Stimulated activated naive B cell treated with anti-CD40 and anti-IgM and Interleukin-4, amounts not matched to agents 10 μg/mL and 1 μg/mL and 100 μg/mL, for 72 hours (primary cell): Measurements from ENCODE around the gene GPR4.
"Not testable (repeated sequence)": the region's sequence is repeated elsewhere in the genome, so short reads cannot be mapped to it uniquely, and the experiment has no call there.

Experiments used
- ATAC-seq, 2 donors: fragments of 150-1000 bp; cut with Tn5 transposase; replicated peaks; 2 replicates each; pipeline ENCODE4 v1.10.0; 2021; ENCODE audit warnings: moderate library complexity in 1 of 2
- DNase-seq: peaks from one replicate; pipeline ENCODE4 v3.0.0; 2021
- H3K27ac Mint-ChIP-seq: one replicate; pipeline ENCODE4 v1.8.0; 2022; ENCODE audit warnings: mild to moderate bottlenecking, mixed read lengths
- H3K27me3 Mint-ChIP-seq, 2 donors: one replicate each; pipeline ENCODE4 v1.8.0; 2022; ENCODE audit warnings: mixed read lengths in 2 of 2
- H3K36me3 Mint-ChIP-seq, 2 donors: one replicate each; pipeline ENCODE4 v1.8.0; 2022; ENCODE audit warnings: mixed read lengths in 2 of 2, mild to moderate bottlenecking in 1 of 2
- H3K4me1 Mint-ChIP-seq, 2 donors: one replicate each; pipeline ENCODE4 v1.8.0; 2022; ENCODE audit warnings: mixed read lengths in 2 of 2, mild to moderate bottlenecking in 1 of 2
- H3K4me3 Mint-ChIP-seq, 2 donors: one replicate each; pipeline ENCODE4 v1.8.0; 2022; ENCODE audit warnings: mild to moderate bottlenecking in 2 of 2, mixed read lengths in 2 of 2, moderate library complexity in 1 of 2
- H3K9me3 Mint-ChIP-seq, 2 donors: one replicate each; pipeline ENCODE4 v1.8.0; 2022; ENCODE audit warnings: mixed read lengths in 2 of 2, mild to moderate bottlenecking in 1 of 2

Gene GPR4

DNA sequence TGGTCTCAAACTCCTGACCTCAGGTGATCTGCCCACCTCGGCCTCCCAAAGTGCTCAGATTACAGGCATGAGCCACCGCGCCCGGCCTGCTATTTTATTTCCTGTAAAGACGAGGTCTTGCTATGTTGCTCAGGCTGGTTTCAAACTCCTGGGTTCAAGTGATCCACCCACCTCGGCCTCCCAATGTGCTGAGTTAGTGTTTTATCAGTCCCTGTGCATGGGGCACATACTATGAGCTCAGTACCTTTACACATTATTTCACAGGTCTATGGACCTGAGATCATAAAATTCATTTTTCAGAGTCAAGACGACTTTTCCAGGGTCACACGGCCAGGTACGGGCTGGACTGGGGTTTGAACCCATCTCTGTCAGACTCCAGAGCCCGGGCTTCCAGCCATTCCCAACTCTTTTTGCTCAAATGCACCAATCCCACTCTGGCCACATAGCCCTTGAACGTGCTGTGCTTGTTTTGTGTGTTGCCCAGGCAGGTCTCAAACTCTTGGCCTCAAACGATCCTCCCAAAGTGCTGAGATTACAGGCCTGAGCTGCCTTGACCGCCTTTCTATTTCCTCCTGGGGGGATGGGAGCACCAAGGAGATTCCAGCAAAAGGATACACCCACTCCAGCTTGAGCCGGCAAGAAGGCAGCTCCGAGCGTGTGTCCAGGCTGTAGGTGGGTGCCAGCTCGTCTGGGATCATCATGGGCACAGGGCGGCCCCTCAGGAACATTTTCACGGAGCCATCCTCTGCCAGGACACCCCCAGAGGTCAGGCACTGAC, 36.1 kb upstream of the GPR4 start:
- Mint-ChIP-seq H3K27ac (no peak overlapping the region), H3K9me3 (peaks cover 5 to 8% of the 10 kb centered on the region in 2 donors), H3K36me3 (peaks cover 9 to 24% of the 10 kb centered on the region in 2 donors), H3K4me1 (peaks cover 18 to 36% of the 10 kb centered on the region in 2 donors), H3K4me3 (peak overlapping the region; percentile 93 to 94), H3K27me3 (no peaks in the 10 kb centered on the region)
- DNase-seq (no peak), ATAC-seq (no peak)

- ATAC-seq, result no peak
- Mint-ChIP-seq H3K27me3 (no peaks in the 10 kb centered on the region), H3K4me1 (peaks cover 15 to 26% of the 10 kb centered on the region in 2 donors), H3K36me3 (peaks cover 12 to 32% of the 10 kb centered on the region in 2 donors), H3K9me3 (peaks cover 5 to 8% of the 10 kb centered on the region in 2 donors), H3K4me3 (no peak overlapping the region), H3K27ac (no peak overlapping the region)
- DNase-seq, result no peak
These were observed 34.9 kb upstream of the GPR4 start for GRCh38 chr19:45636902-45637301.

DNA sequence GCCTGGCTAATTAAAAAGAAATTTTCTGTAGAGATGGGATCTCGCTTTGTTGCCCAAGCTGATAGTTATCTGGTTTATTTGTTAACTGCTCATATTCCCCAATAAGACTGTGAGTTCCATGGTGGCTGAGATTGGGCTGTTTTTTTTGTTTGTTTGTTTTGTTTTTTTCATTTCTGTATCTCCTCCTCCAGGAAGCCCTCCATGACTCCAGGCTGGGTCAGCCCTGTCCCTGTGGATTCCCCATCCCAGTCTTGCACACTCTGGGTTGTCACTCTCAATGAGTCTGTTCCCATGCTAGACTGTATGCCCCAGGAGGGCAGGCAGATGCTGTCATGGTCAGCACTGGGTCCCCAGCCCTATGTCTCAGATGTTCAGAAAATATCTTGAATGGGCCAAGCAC, 34.3 kb upstream of the GPR4 start:
- H3K27me3 Mint-ChIP-seq, result no peaks in the 10 kb centered on the region
- peaks cover 12 to 20% of the 10 kb centered on the region in 2 donors for H3K4me1 Mint-ChIP-seq
- ATAC-seq (no peak), DNase-seq (no peak)
- H3K36me3 Mint-ChIP-seq, result peaks cover 12 to 31% of the 10 kb centered on the region in 2 donors
- no peak overlapping the region for H3K4me3 Mint-ChIP-seq
- H3K27ac Mint-ChIP-seq, result no peak overlapping the region
- H3K9me3 Mint-ChIP-seq, result peaks cover 5 to 6% of the 10 kb centered on the region in 2 donors

- Mint-ChIP-seq H3K4me3 (no peak overlapping the region), H3K4me1 (no peaks in the 10 kb centered on the region), H3K9me3 (no peaks in the 10 kb centered on the region), H3K27ac (no peak overlapping the region), H3K27me3 (no peaks in the 10 kb centered on the region), H3K36me3 (peaks cover 18 to 35% of the 10 kb centered on the region in 2 donors)
- no peak for DNase-seq
- ATAC-seq, result peak in 1 of 2 donors; percentile 63
These were observed 30.6 kb upstream of the GPR4 start for GRCh38 chr19:45632468-45633196.

DNA sequence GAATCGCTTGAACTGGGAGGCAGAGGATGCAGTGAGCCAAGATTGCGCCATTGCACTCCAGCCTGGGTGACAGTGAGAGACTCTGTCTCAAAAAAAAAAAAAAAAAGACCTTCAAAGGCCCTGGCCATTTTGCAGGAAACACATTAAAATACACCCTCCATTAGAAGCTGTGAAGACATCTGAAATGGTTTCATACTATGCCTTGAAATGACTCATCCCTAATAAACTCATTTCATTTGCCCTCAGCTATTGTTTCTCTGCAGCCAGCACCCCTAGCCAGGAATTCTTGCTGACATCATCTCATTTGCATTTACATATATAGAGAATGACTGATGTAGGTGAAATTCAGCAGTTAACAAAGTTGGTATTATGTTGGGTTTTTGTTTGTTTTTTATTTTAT, 28.5 kb upstream of the GPR4 start:
- no peak overlapping the region for H3K27ac Mint-ChIP-seq
- H3K9me3 Mint-ChIP-seq, result no peaks in the 10 kb centered on the region
- no peaks in the 10 kb centered on the region for H3K4me1 Mint-ChIP-seq
- ATAC-seq (peak; percentile 41 to 72), DNase-seq (no peak)
- no peaks in the 10 kb centered on the region for H3K27me3 Mint-ChIP-seq
- no peak overlapping the region for H3K4me3 Mint-ChIP-seq
- peaks cover 29 to 44% of the 10 kb centered on the region in 2 donors for H3K36me3 Mint-ChIP-seq

DNA sequence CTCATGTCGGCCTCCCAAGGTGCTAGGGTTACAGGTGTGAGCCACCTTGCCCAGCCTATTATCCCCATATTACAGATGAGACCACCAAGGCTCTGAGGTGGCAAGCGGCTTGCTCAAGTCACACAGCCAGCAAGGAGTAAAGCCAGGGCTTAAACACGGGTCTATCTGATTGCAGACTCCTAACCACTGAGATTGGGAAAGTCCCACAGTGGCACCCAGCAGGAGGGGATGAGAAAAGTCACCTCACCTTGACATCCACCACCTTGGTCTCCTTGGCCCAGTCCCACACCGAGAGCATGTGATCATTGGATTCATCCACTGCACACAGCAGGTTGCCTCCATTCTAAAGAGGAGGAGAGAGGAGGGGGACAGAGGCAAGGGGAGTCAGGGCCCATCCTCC, 27.7 kb upstream of the GPR4 start:
- Mint-ChIP-seq H3K36me3 (peaks cover 32 to 50% of the 10 kb centered on the region in 2 donors), H3K9me3 (no peaks in the 10 kb centered on the region), H3K4me1 (no peaks in the 10 kb centered on the region), H3K27ac (no peak overlapping the region), H3K27me3 (no peaks in the 10 kb centered on the region), H3K4me3 (no peak overlapping the region)
- ATAC-seq (no peak), DNase-seq (no peak)

DNA sequence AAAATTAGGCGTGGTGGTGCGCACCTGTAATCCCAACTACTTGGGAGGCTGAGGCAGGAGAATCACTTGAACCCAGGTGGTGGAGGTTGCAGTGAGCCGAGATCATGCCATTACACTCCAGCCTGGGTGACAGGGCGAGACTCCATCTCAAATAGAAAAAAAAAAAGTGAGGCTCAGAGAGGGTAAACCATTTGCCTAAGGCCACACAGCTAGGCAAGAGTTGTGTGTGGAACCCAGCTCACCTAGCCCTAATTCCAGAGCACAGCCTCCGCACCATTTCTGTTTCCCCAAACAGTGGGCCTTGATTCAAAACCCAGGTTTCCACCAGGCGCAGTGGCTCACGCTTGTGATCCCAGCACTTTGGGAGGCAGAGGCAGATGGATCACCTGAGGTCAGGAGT, 26.2 kb upstream of the GPR4 start:
- not testable (repeated sequence) for H3K27me3 Mint-ChIP-seq, H3K27ac Mint-ChIP-seq, DNase-seq, H3K4me1 Mint-ChIP-seq, H3K4me3 Mint-ChIP-seq, H3K9me3 Mint-ChIP-seq, ATAC-seq
- peaks cover 42 to 57% of the 10 kb centered on the region in 2 donors for H3K36me3 Mint-ChIP-seq

GRCh38 chr19:45623984-45624383, 22.0 kb upstream of the GPR4 start:
- Mint-ChIP-seq H3K9me3 (no peaks in the 10 kb centered on the region), H3K36me3 (peaks cover 57 to 65% of the 10 kb centered on the region in 2 donors), H3K27ac (no peak overlapping the region)

GRCh38 chr19:45621976-45622503, 20.0 kb upstream of the GPR4 start:
- Mint-ChIP-seq H3K4me1 (no peaks in the 10 kb centered on the region), H3K9me3 (no peaks in the 10 kb centered on the region), H3K4me3 (no peak overlapping the region), H3K27me3 (no peaks in the 10 kb centered on the region), H3K27ac (peak overlapping the region; percentile 2), H3K36me3 (peaks cover 65 to 69% of the 10 kb centered on the region in 2 donors)
- DNase-seq, result no peak
- ATAC-seq, result no peak

More at GRCh38 chr19:45623984-45624383, 22.0 kb upstream of the GPR4 start:
- no peak overlapping the region for H3K4me3 Mint-ChIP-seq
- no peaks in the 10 kb centered on the region for H3K4me1 Mint-ChIP-seq
- ATAC-seq, result no peak
- DNase-seq, result no peak
- H3K27me3 Mint-ChIP-seq, result no peaks in the 10 kb centered on the region

DNA sequence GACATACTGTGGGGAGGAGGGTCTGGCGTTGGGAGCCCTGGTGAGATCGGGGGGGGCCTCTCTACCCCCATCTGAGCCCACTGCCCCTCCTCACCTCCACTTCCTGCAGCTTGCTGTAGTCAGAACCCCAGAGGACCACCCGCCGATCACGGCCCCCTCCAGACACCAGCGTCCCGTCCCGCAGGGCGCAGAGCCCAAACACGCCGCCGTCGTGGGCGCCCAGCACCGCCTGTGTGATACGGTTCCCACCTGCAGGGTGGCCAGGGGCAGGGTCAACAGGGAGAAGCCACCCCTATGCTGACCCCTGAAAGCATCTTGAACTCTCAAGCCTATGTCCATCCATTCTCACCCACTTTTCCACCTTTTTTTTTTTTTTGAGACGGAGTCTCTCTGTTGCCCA, 19.4 kb upstream of the GPR4 start:
- Mint-ChIP-seq H3K27ac (no peak overlapping the region), H3K36me3 (peaks cover 65 to 72% of the 10 kb centered on the region in 2 donors), H3K9me3 (no peaks in the 10 kb centered on the region), H3K27me3 (no peaks in the 10 kb centered on the region), H3K4me1 (no peaks in the 10 kb centered on the region), H3K4me3 (no peak overlapping the region)
- DNase-seq (no peak), ATAC-seq (no peak)

- H3K27me3 Mint-ChIP-seq, result no peaks in the 10 kb centered on the region
- H3K36me3 Mint-ChIP-seq, result peaks cover 58 to 66% of the 10 kb centered on the region in 2 donors
- no peak overlapping the region for H3K27ac Mint-ChIP-seq
- peaks cover 0 to 2% of the 10 kb centered on the region in 2 donors for H3K9me3 Mint-ChIP-seq
- DNase-seq (no peak), ATAC-seq (no peak)
- peaks cover 12 to 19% of the 10 kb centered on the region in 2 donors for H3K4me1 Mint-ChIP-seq
- H3K4me3 Mint-ChIP-seq, result no peak overlapping the region
These were observed 14.6 kb upstream of the GPR4 start for GRCh38 chr19:45616704-45617017.

DNA sequence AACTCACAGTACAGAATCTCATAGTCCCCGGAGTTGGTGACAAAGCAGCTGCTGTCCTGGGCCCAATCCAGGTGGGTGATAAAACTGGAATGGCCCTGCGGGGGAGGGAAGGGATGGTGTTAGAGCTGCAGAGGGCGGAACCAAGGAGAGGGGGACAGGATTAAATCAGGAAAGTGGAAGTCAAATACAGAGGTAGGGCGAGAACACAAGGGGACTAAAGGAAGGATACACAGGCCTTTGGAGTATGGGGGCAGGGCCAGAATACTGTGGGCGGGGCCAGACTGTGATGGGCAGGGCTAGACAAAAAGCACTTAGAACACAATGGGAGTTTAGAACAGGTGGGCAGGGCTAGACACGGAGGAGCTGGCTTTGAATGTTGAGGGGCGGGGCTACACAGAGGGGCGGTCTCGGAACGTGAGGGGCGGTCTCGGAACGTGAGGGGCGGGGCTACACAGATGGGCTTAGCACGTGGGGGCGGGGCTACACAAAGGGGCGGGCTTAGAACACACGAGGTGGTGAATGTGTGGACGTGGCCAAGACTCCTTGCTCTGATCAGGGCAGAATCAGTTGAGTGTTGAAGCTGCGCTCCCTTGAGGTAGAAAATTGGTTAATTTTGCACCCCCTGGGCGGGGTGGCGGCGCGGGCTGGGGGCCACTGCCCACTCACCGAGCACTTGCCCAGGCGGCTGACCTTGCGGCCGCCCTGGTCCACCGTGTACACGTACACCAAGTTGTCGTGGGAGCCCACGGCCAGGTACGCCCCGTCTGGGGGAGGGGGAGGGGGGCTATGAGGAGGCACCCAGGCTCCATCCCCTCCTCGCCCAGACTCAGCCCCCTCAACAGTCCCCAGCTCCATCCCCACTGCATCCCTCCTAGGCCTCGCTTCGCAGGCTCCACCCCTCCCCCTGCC, 14.0 kb upstream of the GPR4 start:
- peaks cover 53 to 66% of the 10 kb centered on the region in 2 donors for H3K36me3 Mint-ChIP-seq
- no peak overlapping the region for H3K27ac Mint-ChIP-seq

DNA sequence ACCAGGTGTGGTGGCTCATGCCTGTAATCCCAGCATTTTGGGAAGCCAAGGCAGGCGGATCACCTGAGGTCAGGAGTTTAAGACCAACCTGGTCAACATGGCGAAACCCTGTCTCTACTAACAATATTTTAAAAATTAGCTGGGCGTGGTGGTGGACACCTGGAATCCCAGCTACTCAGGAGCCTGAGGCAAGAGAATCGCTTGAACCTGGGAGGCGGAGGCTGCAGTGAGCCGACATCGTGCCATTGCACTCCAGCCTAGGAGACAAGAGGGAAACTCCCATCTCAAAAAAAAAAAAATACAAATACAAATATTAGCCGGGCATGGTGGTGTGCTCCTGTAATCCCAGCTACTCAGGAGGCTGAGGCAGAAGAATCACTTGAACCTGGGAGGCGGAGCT, 13.0 kb upstream of the GPR4 start:
- ATAC-seq, H3K9me3 Mint-ChIP-seq, H3K27ac Mint-ChIP-seq, H3K27me3 Mint-ChIP-seq, DNase-seq, H3K4me3 Mint-ChIP-seq: not testable (repeated sequence)
- Mint-ChIP-seq H3K36me3 (peaks cover 53 to 65% of the 10 kb centered on the region in 2 donors), H3K4me1 (peaks cover 12 to 19% of the 10 kb centered on the region in 2 donors)

More for the DNA sequence above, 14.0 kb upstream of the GPR4 start:
- Mint-ChIP-seq H3K27me3 (no peaks in the 10 kb centered on the region), H3K4me3 (no peak overlapping the region), H3K9me3 (peaks cover 0 to 2% of the 10 kb centered on the region in 2 donors), H3K4me1 (peaks cover 12 to 19% of the 10 kb centered on the region in 2 donors)
- DNase-seq (peak; percentile 58), ATAC-seq (peak; percentile 77 to 86)
